HL-60 (cell line): ENCODE measurements around the gene SOX2.

ENCODE experiments used
- GABPA ChIP-seq: IDR thresholded peaks from 2 replicates; pipeline ENCODE4 v1.6.1; 2012; ENCODE audit warnings: low read depth
- POLR2AphosphoS5 ChIP-seq: IDR thresholded peaks from 2 replicates; pipeline ENCODE4 v1.6.1; 2012; ENCODE audit warnings: low read depth
- REST ChIP-seq: IDR thresholded peaks from 2 replicates; pipeline ENCODE4 v1.6.1; 2012; ENCODE audit warnings: low read depth; ENCODE audit not compliant: insufficient replicate concordance
- TF ChIP-seq, protein P1 (sequence below): IDR thresholded peaks from one replicate; pipeline ENCODE4 v1.5.1; 2011; ENCODE audit warnings: low read length, control low read depth, inconsistent platforms; ENCODE audit not compliant: insufficient read depth

DNA sequence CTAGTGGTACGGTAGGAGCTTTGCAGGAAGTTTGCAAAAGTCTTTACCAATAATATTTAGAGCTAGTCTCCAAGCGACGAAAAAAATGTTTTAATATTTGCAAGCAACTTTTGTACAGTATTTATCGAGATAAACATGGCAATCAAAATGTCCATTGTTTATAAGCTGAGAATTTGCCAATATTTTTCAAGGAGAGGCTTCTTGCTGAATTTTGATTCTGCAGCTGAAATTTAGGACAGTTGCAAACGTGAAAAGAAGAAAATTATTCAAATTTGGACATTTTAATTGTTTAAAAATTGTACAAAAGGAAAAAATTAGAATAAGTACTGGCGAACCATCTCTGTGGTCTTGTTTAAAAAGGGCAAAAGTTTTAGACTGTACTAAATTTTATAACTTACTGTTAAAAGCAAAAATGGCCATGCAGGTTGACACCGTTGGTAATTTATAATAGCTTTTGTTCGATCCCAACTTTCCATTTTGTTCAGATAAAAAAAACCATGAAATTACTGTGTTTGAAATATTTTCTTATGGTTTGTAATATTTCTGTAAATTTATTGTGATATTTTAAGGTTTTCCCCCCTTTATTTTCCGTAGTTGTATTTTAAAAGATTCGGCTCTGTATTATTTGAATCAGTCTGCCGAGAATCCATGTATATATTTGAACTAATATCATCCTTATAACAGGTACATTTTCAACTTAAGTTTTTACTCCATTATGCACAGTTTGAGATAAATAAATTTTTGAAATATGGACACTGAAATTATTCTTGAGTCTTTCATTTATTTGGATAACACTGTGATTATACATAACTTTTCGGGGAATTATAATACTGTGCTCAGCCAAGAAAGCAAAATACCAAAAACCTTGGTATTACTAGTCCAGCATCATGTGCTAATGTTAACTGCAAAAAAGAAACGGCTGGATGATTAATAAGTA lies 2.2 kb downstream of the SOX2 start:
- TF ChIP-seq, protein P1, sequence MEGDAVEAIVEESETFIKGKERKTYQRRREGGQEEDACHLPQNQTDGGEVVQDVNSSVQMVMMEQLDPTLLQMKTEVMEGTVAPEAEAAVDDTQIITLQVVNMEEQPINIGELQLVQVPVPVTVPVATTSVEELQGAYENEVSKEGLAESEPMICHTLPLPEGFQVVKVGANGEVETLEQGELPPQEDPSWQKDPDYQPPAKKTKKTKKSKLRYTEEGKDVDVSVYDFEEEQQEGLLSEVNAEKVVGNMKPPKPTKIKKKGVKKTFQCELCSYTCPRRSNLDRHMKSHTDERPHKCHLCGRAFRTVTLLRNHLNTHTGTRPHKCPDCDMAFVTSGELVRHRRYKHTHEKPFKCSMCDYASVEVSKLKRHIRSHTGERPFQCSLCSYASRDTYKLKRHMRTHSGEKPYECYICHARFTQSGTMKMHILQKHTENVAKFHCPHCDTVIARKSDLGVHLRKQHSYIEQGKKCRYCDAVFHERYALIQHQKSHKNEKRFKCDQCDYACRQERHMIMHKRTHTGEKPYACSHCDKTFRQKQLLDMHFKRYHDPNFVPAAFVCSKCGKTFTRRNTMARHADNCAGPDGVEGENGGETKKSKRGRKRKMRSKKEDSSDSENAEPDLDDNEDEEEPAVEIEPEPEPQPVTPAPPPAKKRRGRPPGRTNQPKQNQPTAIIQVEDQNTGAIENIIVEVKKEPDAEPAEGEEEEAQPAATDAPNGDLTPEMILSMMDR, result no peak
- TF ChIP-seq REST, result no peak
- no peak for TF ChIP-seq POLR2AphosphoS5
- TF ChIP-seq GABPA, result no peak
